B cell (primary cell): ENCODE measurements around the gene ADAMTS18. TPM values are rescaled to one million over a fixed set of nuclear protein-coding genes. Genes with fewer than 3 reads are reported as not detected.

Source experiments
- ATAC-seq: fragments of 200-7000 bp; cut with Tn5 transposase; one replicate; pipeline ENCODE4 v1.10.0; 2021; ENCODE audit warnings: low read depth, mild to moderate bottlenecking, moderate number of reproducible peaks, moderate library complexity
- CTCF ChIA-PET: fragments of 350-600 bp; sonication (Branson Sonifier 250); formaldehyde crosslinking; loops from one replicate; lab custom pipeline; 2021; ENCODE audit warnings: antibody characterized with exemption, inconsistent platforms; lab: Charles Lee
- POLR2A ChIA-PET: fragments of 350-600 bp; sonication (Branson Sonifier 250); formaldehyde crosslinking; loops from one replicate; lab custom pipeline; 2021; ENCODE audit warnings: antibody characterized with exemption; lab: Charles Lee
- DNase-seq: peaks from one replicate; pipeline ENCODE4 v3.0.0; 2013
- H2AFZ ChIP-seq: 2 replicates; pipeline ENCODE4 v1.6.1; 2012; ENCODE audit warnings: mild to moderate bottlenecking, low read depth, low read length; ENCODE audit not compliant: insufficient read depth, poor library complexity, severe bottlenecking
- H3K27ac ChIP-seq, 2 donors: 1 replicate in 1 of 2; 2 replicates in 1 of 2; pipeline ENCODE4 v1.5.1; 2012 to 2013; ENCODE audit warnings: low read length in 2 of 2, mild to moderate bottlenecking in 2 of 2, moderate library complexity in 1 of 2
- H3K27me3 ChIP-seq, 4 experiments: fragments of 200-600 bp in 1 of 4; sonication (generic) in 1 of 4; replicated peaks in 1 of 4; 1 replicate in 2 of 4; 2 replicates in 2 of 4; pipeline versions ENCODE4 v1.6.1 to v1.7.0; 2013 to 2016; ENCODE audit warnings: low read length in 3 of 4, mild to moderate bottlenecking in 2 of 4, mixed read lengths in 1 of 4, moderate library complexity in 1 of 4; ENCODE audit not compliant: insufficient read depth in 4 of 4, control insufficient read depth in 3 of 4; ENCODE audit errors: control extremely low read depth in 1 of 4
- H3K36me3 ChIP-seq, 2 experiments: replicated peaks in 1 of 2; 1 replicate in 1 of 2; 2 replicates in 1 of 2; pipeline versions ENCODE4 v1.6.1 to v1.7.1; 2013; ENCODE audit warnings: low read length in 1 of 2; ENCODE audit not compliant: insufficient read depth in 2 of 2, control insufficient read depth in 1 of 2; ENCODE audit errors: control extremely low read depth in 1 of 2, extremely low read depth in 1 of 2
- H3K4me1 ChIP-seq, 2 donors: fragments of 200-600 bp in 1 of 2; sonication (generic) in 1 of 2; 1 replicate in 1 of 2; 2 replicates in 1 of 2; pipeline versions ENCODE4 v1.5.1 to v1.6.1; 2013 to 2017; ENCODE audit warnings: low read length in 2 of 2; ENCODE audit not compliant: control insufficient read depth in 2 of 2, insufficient read depth in 2 of 2
- H3K4me2 ChIP-seq: replicated peaks from 2 replicates; pipeline ENCODE3; 2012; ENCODE audit warnings: mild to moderate bottlenecking, low read depth, low read length; ENCODE audit not compliant: poor library complexity, severe bottlenecking
- H3K4me3 ChIP-seq, 5 experiments: fragments of 200-600 bp in 1 of 5; sonication (generic) in 1 of 5; 1 replicate in 3 of 5; 2 replicates in 2 of 5; pipeline versions ENCODE4 v1.5.1 to v1.7.0; 2011 to 2016; ENCODE audit warnings: low read length in 4 of 5, mild to moderate bottlenecking in 4 of 5, low read depth in 2 of 5, control low read depth in 1 of 5, moderate library complexity in 1 of 5; ENCODE audit not compliant: insufficient read depth in 1 of 5; ENCODE audit errors: control extremely low read depth in 1 of 5, extremely low read depth in 1 of 5
- H3K79me2 ChIP-seq: fragments of 200-600 bp; sonication (generic); one replicate; pipeline ENCODE4 v1.6.0; 2016; ENCODE audit warnings: low read length; ENCODE audit not compliant: control insufficient read depth, insufficient read depth
- H3K9ac ChIP-seq: fragments of 200-600 bp; sonication (generic); 2 replicates; pipeline ENCODE4 v1.6.1; 2017; ENCODE audit warnings: mild to moderate bottlenecking, low read length, moderate library complexity
- H3K9me3 ChIP-seq, 3 donors: one replicate each; pipeline versions ENCODE4 v1.6.1 to v1.7.1; 2013; ENCODE audit warnings: low read length in 2 of 3; ENCODE audit not compliant: control insufficient read depth in 2 of 3, insufficient read depth in 1 of 3; ENCODE audit errors: control extremely low read depth in 1 of 3
- H4K20me1 ChIP-seq: 2 replicates; pipeline ENCODE4 v1.6.0; 2012; ENCODE audit warnings: mild to moderate bottlenecking, low read length; ENCODE audit not compliant: insufficient read depth, control insufficient read depth, poor library complexity, severe bottlenecking
- H3K27ac Mint-ChIP-seq: one replicate; pipeline ENCODE4 v1.8.0; 2021; ENCODE audit warnings: mixed read lengths
- H3K27me3 Mint-ChIP-seq: one replicate; pipeline ENCODE4 v1.8.0; 2021; ENCODE audit warnings: mixed read lengths
- H3K4me1 Mint-ChIP-seq: one replicate; pipeline ENCODE4 v1.8.0; 2021; ENCODE audit warnings: mixed read lengths
- H3K4me3 Mint-ChIP-seq: one replicate; pipeline ENCODE4 v1.8.0; 2021; ENCODE audit warnings: mixed read lengths
- H3K9me3 Mint-ChIP-seq: one replicate; pipeline ENCODE4 v1.8.0; 2022; ENCODE audit warnings: mixed read lengths; ENCODE audit not compliant: insufficient read depth
- EZH2 ChIP-seq: IDR thresholded peaks from 2 replicates; pipeline ENCODE4 v1.6.1; 2012; ENCODE audit warnings: borderline replicate concordance, low read depth, mild to moderate bottlenecking, moderate library complexity, low read length; ENCODE audit not compliant: insufficient read depth, poor library complexity, severe bottlenecking
- WGBS: methylation state at CpG from one replicate; pipeline ENCODE4 v1.1.5; 2013; ENCODE audit warnings: missing lambda C conversion rate; ENCODE audit not compliant: insufficient coverage; 5-methylcytosine and 5-hydroxymethylcytosine counted together
- intact Hi-C: fragments of 100-400 bp; cut with micrococcal nuclease; formaldehyde crosslinking; loops from one replicate; pipeline ENCODE4 v1.10.0; 2022
- polyA plus RNA-seq: library from polyadenylated mRNA; depleted of rRNA; stranded (reverse); fragments of >200 nt; gene quantifications from 2 replicates; pipeline ENCODE4 v1.2.3, GENCODE V29; 2012
- total RNA-seq, 2 donors: library from RNA; stranded (reverse); fragments of 120-200 nt in 1 of 2; gene quantifications; 1 replicate in 1 of 2; 2 replicates in 1 of 2; pipeline versions ENCODE4 v1.2.3 to v1.2.4, GENCODE V29; 2013 to 2022
- TF ChIP-seq, protein P1 (sequence below): fragments of 200-600 bp; IDR thresholded peaks from one replicate; pipeline ENCODE4 v1.8.0; 2022; ENCODE audit warnings: antibody characterized with exemption, mild to moderate bottlenecking

The ADAMTS18 gene
- total and polyA plus RNA-seq, 2 donors (not counting 1 experiment from before 2014, with no cell fraction given), result not detected

DNA sequence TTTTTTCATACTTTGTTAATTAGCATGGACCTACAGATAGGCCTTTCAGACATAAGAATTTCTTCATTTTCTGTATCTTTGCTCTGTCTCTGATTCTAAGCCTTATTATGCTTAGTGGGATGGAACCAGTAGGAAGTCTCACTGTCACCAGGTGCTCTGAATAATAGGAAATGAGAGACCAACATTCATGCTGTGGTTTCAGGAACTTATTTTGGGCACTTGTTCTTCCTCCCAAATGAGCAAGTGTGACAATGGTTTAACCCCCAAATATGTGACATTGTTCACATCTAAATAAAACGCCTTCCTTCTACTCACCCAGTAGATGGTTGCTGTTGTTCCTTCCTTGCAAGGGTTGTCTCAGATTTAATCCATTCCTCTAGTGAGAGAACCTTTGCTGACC lies 135.4 kb downstream of the ADAMTS18 start:
- ATAC-seq (no peak), DNase-seq (peak; percentile 4)
- WGBS, result no CpG with 5 or more reads among the region's 1 CpG
- ChIA-PET POLR2A (no interaction called here), CTCF (no interaction called here)
- Histone ChIP-seq H4K20me1 (no peaks in the 10 kb centered on the region), H3K4me1 (peaks cover 11 to 21% of the 10 kb centered on the region in 2 donors), H2AFZ (no peak overlapping the region), H3K27me3 (peaks cover 0 to 23% (median 8%) of the 10 kb centered on the region in 4 experiments), H3K9ac (no peak overlapping the region), H3K27ac (no peak overlapping the region), H3K36me3 (no peaks in the 10 kb centered on the region), H3K9me3 (no peaks in the 10 kb centered on the region), H3K4me3 (no peak overlapping the region), H3K4me2 (peak overlapping the region; percentile 47), H3K79me2 (no peaks in the 10 kb centered on the region)
- intact Hi-C loops, result no loop called here
- TF ChIP-seq EZH2, result no peak
- TF ChIP-seq, protein P1, sequence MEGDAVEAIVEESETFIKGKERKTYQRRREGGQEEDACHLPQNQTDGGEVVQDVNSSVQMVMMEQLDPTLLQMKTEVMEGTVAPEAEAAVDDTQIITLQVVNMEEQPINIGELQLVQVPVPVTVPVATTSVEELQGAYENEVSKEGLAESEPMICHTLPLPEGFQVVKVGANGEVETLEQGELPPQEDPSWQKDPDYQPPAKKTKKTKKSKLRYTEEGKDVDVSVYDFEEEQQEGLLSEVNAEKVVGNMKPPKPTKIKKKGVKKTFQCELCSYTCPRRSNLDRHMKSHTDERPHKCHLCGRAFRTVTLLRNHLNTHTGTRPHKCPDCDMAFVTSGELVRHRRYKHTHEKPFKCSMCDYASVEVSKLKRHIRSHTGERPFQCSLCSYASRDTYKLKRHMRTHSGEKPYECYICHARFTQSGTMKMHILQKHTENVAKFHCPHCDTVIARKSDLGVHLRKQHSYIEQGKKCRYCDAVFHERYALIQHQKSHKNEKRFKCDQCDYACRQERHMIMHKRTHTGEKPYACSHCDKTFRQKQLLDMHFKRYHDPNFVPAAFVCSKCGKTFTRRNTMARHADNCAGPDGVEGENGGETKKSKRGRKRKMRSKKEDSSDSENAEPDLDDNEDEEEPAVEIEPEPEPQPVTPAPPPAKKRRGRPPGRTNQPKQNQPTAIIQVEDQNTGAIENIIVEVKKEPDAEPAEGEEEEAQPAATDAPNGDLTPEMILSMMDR, result no peak
- H3K4me3 Mint-ChIP-seq, result peak overlapping the region; percentile 9
- no peak overlapping the region for H3K27ac Mint-ChIP-seq
- peaks cover 23% of the 10 kb centered on the region for H3K4me1 Mint-ChIP-seq
- no peaks in the 10 kb centered on the region for H3K9me3 Mint-ChIP-seq
- peaks cover 38% of the 10 kb centered on the region for H3K27me3 Mint-ChIP-seq

DNA sequence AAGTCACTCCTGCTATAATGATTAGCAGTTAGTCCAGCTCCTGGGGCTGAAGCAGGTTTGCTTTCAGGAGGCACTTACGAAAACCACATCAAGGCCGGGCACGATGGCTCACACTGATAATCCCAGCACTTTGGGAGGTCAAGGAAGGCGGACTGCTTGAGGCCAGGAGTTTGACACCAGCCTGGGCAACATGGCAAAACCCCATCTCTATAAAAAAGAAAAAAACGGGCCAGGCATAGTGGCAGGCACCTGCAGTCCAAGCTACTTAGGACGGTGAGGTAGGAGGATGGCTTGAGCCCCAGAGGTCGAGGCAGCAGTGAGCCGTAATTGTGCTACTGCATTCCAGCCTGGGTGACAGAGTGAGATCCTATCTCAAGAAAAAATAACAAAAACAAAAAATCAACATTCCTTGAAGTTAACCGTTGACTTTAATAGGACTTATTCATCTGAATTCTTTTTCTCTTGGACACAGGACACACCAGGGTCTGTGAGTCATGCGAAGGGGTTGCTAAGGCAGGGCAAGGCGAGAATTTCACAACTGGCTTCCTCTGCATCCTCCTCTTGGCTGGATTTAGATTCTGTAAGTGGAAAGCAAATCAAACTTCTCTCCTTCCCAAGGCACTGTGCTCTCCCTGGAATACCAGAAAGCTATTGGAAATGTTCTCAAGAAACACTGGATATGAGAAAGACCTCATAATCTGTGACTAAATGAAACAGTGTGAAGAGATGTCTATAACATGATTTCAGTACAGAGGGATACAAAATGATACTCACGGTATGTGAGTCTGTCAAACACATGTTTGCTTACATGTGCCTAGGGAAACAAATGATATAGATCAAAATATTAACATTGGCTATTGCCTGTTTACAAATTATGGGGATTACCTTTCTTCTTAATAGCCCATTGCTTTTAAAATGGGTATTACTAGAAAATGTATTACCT lies 136.1 kb downstream of the ADAMTS18 start:
- Mint-ChIP-seq H3K27me3 (peaks cover 44% of the 10 kb centered on the region), H3K9me3 (no peaks in the 10 kb centered on the region), H3K4me3 (peak overlapping the region; percentile 9), H3K4me1 (peaks cover 23% of the 10 kb centered on the region), H3K27ac (no peak overlapping the region)
- Histone ChIP-seq H3K27ac (no peak overlapping the region), H3K27me3 (peaks cover 0 to 21% (median 7%) of the 10 kb centered on the region in 4 experiments), H3K9me3 (no peaks in the 10 kb centered on the region), H2AFZ (no peak overlapping the region), H3K4me2 (peak overlapping the region; percentile 47), H3K36me3 (no peaks in the 10 kb centered on the region), H3K4me3 (no peak overlapping the region), H3K79me2 (no peaks in the 10 kb centered on the region), H3K9ac (no peak overlapping the region), H3K4me1 (peaks cover 11 to 21% of the 10 kb centered on the region in 2 donors), H4K20me1 (no peaks in the 10 kb centered on the region)
- no peak for DNase-seq
- ATAC-seq, result no peak
- TF ChIP-seq, protein P1, result no peak
- TF ChIP-seq EZH2, result no peak
- ChIA-PET POLR2A (no interaction called here), CTCF (no interaction called here)
- WGBS, result 76% methylated on average over 4 of the region's 12 CpGs
- intact Hi-C loops, result no loop called here
